Fibroblast of pulmonary artery (primary cell): ENCODE measurements around the gene UST.

Source experiments
- DNase-seq: peaks from one replicate; pipeline ENCODE4 v3.0.0-alpha.2; 2010; ENCODE audit warnings: low read depth
- H3K4me3 ChIP-seq: replicated peaks from 2 replicates; pipeline ENCODE4 v1.5.1; 2011; ENCODE audit warnings: low read depth, mild to moderate bottlenecking, control low read depth, low read length, moderate library complexity
- TF ChIP-seq, protein P1 (sequence below): IDR thresholded peaks from 2 replicates; pipeline ENCODE4 v1.5.1; 2011; ENCODE audit warnings: mild to moderate bottlenecking, control low read depth, low read length, inconsistent platforms; ENCODE audit errors: missing control alignments

The UST gene

DNA sequence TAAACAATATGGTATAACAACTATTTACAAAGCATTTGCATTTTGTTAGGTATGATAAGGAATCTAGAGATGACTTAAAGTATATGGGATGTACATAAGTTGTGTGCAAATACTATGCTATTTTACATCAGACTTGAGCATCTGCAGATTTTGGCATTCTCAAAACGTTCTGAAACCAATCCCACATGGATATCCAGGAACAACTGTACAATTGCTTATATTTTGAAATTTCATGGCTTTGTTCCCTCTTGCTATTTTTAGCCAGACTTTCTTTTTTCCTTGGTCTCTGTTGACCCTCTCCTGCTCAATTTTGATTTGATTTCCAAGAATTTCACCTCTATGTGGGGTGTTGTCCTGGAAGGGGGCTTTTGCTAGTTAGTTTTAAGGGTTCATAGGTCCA, 32.9 kb upstream of the UST start:
- no peak overlapping the region for H3K4me3 ChIP-seq
- no peak for DNase-seq
- TF ChIP-seq, protein P1, sequence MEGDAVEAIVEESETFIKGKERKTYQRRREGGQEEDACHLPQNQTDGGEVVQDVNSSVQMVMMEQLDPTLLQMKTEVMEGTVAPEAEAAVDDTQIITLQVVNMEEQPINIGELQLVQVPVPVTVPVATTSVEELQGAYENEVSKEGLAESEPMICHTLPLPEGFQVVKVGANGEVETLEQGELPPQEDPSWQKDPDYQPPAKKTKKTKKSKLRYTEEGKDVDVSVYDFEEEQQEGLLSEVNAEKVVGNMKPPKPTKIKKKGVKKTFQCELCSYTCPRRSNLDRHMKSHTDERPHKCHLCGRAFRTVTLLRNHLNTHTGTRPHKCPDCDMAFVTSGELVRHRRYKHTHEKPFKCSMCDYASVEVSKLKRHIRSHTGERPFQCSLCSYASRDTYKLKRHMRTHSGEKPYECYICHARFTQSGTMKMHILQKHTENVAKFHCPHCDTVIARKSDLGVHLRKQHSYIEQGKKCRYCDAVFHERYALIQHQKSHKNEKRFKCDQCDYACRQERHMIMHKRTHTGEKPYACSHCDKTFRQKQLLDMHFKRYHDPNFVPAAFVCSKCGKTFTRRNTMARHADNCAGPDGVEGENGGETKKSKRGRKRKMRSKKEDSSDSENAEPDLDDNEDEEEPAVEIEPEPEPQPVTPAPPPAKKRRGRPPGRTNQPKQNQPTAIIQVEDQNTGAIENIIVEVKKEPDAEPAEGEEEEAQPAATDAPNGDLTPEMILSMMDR: no peak

DNA sequence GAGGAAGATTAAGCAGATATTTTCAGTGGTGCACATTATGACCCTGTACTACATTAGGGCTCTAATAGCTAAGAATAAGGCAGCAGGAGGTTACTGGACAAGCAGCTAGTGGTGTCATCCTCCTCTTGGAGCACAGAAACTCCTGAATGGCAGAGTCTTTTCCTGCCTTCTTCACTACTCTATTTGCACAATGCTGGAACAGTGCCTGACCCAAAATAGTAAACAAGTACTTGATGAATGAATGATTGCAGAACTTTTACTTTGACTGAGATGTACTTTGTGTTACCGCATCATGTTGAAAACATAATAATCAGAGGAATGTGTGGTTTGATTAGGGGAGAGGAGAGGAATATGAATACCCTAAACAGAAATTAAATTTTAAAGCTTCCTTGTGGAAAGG, 30.0 kb upstream of the UST start:
- TF ChIP-seq, protein P1: no peak
- DNase-seq: peak; percentile 65
- H3K4me3 ChIP-seq: no peak overlapping the region

DNA sequence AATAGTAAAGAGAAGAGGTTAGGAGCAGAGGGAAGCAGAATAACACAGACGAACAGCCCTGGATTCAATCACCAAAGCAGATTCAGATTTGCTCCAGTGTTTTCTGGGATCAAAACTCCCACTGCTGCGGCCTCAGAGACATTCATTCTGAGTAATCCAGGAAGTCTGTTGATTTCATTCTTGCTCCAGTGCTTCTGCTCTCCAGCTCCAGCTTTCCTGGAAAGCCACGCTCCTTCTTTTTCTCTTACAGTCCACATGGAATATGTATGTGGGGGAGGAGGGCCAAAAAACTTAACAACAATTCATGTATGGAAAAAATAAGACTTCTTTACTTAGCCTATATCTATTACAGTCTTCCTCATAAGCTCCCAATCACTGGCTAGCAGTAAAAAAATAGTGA, 26.4 kb upstream of the UST start:
- peak; percentile 74 for DNase-seq

DNA sequence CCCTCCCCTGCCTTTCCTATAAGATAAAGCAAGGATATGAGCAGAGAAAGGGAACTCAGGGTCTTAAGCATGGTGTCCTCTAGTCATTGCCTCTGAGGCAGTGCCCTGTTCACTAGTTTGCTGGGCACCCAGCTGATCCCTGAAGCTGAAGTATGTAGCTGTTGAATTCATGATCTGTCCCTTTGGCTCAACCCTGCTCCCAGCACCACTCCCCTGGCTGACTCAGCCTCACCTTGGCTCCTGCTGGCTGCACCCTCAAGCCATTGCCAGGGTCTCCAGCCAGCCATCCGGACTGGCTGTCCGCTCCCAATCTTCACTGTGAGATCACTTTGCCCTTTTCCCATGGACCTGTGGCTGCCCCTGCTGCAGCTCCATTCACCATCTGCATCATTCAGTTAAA, 25.9 kb upstream of the UST start:
- TF ChIP-seq, protein P1: no peak
- H3K4me3 ChIP-seq: no peak overlapping the region
- no peak for DNase-seq

More for the DNA sequence above, 26.4 kb upstream of the UST start:
- TF ChIP-seq, protein P1: no peak
- no peak overlapping the region for H3K4me3 ChIP-seq

DNA sequence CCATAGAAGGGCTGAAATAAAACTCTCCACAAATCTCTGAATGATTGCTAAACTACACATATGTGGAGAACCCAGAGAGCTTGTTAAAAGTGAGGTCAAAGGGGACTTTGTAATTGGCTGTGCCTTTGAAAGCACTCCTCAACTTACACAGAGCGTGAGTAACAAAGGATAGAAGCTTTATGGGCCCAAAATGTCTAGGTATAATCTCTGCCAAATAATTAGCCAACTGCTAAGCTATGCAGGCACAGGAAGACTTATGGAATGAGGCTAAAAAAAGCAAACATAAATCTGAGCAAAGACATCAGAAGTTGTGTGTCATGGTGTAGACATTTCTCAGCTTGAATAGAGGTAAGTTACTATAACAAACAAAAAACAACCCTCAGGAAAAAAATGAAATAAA, 23.3 kb upstream of the UST start:
- H3K4me3 ChIP-seq: no peak overlapping the region
- DNase-seq: peak; percentile 84
- TF ChIP-seq, protein P1: no peak

DNA sequence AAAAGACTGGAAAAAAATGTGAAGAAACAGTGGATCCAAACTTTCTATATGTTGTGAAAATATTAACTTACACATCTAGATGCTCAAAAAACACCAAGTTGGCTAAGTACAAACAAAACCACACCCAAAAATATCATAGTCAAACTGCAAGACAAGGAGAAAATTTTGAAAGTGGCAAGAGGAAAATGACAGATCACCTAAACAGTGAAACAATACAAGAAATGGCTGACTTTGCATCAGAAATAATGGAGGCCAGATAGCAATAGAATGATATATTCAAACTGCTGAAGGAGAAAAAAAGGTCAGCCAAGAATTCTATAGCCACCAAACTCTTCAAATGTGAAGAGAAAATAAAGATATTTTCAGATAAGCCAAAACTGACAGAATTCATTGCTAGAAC, 22.4 kb upstream of the UST start:
- H3K4me3 ChIP-seq: no peak overlapping the region
- no peak for DNase-seq
- TF ChIP-seq, protein P1: no peak

DNA sequence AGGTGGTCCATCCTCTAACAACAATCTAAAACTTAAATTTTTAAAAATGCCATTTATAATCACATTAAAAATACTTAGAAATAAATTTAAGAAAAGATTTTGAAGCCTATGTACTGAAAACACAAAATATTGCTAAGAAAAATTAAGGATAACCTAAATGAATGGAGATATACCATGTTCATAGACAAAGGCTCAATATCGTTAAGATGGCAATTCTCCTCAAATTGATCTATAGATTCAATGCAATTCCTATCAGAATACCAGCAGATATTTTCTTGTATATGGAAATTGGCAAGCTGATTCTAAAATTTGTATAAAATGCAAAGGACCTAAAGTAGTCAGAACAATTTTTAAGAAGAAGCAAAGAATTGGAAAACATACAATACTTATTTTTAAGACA, 19.7 kb upstream of the UST start:
- TF ChIP-seq, protein P1: no peak
- H3K4me3 ChIP-seq: no peak overlapping the region
- no peak for DNase-seq
